GM19239 (cell line): ENCODE results near the gene RASD1.

ENCODE experiments used
- DNase-seq: peaks from one replicate; pipeline ENCODE4 v3.0.0; 2011; ENCODE audit warnings: low spot score; ENCODE audit not compliant: insufficient read length
- FAIRE-seq: peaks from 2 replicates; lab custom pipeline; 2011; peaks lifted over from hg19 to GRCh38; lab: Jason Lieb, UNC

The RASD1 gene

DNA sequence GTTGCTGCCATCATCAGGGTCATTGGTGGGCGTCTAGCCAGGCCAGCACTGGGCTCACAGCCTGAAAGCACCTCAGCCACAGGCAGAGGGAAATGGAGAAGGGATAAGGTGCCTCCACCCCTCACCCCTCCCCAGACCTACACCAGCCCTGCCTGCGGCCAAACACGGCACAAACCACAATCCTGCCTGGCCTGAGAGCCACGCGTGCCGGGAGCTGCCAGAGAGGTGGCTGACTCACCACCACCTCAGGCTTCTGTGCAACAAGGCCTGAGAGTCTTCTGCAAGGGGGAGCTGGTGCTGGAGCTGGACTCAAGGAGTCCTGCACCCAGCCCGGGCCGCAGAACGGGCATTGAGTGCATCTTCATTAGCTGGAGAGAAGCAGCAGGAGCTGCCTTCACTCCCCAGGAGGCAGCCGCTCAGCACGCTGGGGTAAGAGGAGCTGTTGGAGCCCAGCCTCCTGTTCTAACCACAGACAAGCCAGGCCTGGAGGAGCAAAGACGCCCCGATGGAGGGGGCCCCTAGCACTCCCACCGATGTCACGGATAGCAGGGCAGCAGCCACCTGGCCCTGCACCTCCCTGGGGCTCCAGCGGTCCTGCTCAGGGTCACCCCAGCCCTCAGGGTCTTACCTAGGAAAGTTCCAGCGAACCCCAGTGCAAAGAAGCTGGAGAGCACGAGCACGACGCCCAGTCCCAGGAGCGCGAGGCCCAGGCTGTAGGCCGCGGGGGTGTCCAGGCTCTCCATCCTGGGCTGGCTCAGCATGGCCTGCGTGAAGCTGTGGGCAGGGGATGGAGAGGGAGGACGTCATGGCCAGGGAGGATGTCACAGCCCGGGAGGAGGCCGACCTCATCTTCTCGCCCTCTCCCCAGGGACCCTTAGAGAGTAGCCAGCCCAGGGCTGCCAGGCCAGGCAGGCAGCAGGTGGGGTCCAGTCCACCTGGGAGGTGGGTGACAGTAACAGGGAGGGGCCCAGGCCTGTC is 16.0 kb upstream of the RASD1 start:
- DNase-seq (no peak), FAIRE-seq (no peak)

DNA sequence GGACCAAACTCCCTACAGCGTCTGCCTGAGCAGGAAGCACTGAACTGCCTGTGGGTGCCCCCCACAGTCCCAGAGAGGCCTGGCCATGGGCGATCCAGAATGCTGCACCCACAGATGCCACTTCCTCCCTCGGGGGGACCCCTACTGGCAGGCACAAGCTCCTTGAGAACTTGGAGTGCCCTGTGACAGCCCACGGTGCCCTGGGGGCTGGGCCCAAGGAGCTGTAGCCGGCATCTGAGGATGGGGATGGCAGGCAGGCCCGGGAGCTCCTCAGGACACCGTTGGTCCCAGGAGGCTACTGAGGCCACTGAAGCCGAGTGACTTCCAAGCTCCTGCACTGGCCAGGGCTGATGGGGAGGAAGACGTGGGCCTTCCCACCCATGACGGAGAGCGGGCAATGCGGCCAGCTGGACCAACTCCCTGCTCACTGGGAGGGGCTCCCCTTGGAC is 15.1 kb upstream of the RASD1 start:
- no peak for DNase-seq
- FAIRE-seq: no peak

DNA sequence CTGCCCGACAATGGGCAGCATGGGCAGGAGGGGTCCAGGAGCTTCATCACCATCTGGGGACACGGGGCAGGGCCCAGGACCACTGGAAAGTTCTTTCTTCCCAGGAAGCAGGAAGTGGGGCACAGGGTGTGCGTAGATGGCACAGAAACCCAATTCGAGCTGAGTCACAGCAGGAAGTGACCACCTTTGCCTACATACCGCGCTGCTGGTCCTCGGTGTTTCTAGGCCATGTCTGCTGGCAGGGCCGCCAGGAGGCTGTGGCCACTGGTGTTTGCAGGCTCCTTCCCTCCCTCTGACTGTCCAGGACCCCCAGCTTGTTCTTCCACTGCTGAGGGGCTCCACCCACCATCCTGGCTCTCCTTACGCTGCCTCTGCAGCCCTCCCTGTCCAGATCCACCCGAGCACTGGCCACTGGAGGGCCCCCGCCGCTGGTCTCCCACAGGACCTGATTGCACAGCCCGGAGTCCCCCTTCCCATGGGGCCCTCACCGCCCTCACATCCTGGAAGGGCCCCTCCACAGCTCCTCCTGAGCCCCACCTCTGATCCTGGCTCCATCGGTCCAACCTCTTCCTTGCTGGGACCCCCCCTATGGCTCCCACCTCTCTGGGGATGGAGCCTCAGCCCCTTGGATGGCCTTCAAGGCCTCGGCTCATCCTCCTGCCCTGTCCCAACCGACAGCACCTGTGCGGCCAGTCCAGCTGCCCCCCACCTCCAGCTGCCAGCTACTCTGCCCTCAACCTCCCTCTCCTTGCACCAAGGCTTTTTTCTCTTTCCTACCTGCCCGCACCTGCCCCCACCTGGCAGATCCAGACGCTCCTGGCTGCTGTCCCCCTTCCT is 14.5 kb upstream of the RASD1 start:
- FAIRE-seq (no peak), DNase-seq (no peak)

DNA sequence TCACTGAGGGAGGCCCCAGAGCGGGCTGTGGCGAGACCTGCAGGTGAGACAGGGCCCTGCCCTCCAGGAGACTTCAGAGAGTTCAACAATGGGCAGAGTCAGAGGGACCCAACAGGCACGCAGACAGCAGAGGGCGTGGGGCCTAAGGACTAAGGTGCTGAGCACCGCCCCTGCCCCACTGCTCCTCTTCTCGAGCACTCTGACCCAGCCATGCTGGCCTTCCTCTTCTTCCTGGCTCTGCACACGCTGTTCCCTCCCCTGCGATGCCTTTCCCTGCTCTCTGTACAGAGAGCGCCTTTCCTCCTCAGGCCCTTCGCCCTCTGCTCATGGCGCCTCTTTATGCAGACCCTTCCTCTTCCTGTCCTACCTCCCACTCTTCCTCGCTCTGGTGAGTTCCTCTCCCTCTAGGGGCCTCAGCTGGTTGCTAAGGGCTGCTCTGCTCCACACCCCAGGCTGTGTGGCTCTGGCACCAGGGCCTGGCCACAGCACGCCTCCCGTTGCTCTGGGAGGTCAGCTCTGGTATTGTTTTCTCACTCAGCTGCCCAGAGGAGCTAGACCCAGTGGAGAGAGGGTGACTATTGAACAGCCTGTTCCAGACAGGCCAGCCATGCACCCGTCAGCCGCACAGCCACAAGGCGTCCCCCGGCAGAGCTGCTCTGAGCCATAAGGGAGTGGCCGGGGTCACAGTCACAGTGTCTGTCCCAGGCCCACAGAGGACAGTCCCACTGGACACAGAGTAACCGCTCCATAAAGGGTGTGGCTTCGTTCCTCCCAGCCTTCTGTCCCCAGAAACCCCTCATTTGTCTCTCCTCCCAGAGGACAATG is 13.6 kb upstream of the RASD1 start:
- no peak for DNase-seq
- FAIRE-seq: no peak

DNA sequence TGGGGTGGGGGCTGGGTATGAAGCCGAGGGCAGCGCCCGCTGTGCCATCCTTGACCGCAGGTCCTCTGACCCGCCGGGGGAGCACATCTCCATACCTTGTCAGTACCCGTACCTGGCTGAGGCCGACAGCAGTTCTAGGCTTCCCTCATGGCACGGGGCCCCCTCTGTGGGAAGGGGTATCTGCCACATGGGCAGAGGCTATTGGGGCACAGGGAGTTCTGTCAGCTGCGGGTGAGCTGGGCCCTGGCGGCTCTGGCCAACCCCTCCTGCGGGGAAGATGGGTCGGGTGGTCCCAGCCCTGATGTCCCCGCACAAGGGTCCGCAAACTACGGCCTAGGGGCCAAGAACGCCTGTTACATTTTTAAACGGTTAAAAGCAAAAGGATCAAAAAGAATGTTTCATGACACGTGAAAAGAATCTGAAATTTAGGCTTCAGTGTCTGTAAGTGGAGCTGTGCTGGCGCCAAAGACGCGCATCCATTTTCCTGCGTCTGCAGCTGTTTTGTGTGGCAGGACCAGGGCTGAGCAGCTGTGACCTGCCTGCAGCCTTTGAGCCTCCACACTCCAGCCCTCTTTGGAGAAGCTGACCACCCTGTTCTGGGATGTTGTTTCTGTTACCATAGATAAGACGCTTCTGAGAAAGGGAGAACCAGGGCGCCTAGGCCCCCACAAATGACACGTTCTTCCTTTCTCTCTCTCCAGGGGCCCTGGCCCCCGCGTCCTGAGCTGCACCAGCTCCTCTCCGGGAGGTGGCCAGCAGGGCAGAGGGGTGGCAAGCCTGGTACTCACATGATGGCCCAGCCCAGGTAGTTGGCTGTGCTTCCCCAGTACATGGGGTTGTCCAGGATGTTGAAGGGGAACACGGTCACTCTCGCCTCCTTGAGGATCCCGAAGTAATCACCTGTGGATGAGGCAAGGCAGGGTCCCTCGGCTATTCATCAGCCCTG is 12.7 kb upstream of the RASD1 start:
- FAIRE-seq: no peak

DNA sequence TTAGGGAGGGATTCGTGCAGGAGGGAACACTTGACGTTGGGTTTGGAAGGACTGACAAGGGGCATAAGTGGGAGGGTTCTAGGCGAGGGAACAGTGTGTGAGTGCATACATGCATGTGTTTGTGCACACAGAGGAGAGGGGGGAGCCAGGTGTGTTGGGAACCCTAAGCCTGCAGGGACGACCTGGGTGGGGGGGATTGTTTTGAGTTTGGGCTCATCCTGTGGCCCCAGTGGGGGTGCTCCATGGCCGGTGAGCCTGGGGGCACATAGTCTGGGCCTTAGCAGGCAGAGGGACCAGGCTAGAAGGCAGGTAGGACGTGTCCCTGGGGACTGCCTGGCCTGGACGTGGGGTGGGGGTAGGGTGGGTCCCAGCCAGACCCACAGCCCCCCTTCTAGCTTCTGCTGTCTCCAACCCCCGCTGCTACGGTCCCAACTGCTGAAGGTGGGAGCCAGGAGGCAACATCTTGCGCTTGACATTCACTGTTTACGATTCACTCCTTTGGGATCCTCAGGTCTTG is 11.9 kb upstream of the RASD1 start:
- no peak for FAIRE-seq
- DNase-seq: no peak

More for the DNA sequence above, 12.7 kb upstream of the RASD1 start:
- DNase-seq: no peak

DNA sequence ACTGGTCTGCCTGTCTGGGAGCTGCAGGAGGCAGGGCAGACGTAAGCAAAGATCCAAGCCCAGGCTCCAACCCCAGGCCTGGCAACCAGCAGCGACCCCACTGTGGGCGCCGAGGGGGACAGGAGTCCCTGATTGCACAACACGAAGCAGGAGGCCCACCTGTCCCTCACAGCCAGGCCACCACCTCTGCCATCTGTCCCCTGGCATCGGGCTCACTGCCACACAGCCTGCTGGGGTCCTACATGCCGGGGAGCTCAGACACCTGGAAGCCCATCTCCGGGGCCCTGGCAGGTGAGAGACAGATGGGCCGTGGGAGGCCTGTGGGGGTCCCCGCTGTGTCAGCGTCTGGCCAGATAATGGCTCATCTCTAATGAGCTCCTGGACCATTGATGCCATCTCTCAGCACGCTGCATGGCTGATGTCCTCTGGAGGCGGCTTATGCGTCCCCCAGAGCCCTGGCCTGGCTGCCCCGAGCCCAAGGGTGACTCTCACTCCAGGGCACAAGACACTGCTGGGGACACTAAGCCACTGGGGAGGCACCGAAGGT is 11.3 kb upstream of the RASD1 start:
- FAIRE-seq: no peak
- DNase-seq: no peak

DNA sequence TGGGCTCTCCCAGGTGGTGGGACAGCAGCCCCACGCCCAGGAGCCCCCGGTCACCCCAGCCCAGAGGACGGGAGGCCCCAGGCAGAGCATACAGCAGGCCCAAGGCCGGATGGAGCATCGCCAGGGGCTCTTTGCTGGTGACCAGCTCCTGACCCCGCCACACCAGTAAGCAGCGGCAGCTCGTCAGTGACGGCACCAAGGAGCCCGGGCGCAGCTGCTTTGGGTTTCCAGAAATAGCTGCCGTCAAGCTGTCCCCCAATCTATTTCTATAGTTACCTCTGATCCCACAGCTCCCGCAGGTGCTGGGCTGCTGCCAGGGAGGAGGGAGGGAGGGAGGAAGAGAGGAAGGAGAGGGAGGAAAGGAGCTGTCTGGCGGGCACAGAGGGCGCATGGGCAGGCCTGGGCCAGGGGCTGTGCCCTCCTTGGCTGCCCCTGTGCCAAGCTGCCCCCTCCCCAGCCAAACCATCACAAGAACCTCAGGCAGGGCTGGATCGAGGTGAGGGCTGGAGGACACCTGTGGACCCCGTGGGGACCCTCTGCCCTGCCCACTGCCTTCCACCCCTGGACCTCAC is 10.8 kb upstream of the RASD1 start:
- DNase-seq (no peak), FAIRE-seq (no peak)

DNA sequence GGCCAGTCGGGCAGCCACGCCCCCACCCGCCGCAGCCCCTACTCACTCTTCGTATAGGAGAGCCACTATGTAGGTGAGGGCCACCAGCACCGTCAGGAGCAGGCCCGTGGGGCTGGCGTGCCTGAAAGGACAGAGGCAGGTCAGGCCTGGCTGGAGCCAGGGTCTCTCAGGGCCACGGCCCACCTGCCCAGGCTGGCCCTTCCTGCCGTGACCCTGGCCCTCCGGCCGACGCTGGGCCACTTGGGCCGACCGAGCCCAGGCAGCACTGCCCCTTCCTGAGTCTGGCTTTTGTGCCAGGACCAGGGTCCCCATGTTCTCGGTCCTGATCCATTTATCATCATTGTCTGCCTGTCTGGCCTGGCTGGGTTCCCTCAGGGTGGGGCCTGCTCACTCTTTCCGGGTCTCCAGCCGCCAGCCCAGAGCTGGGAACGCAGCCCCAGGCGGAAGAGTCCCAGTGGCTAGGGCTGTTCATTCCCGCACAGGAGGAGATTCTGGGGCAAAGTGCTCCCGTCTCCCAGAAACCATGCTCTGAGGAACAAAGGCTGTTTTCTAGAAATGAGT is 10.1 kb upstream of the RASD1 start:
- no peak for DNase-seq

DNA sequence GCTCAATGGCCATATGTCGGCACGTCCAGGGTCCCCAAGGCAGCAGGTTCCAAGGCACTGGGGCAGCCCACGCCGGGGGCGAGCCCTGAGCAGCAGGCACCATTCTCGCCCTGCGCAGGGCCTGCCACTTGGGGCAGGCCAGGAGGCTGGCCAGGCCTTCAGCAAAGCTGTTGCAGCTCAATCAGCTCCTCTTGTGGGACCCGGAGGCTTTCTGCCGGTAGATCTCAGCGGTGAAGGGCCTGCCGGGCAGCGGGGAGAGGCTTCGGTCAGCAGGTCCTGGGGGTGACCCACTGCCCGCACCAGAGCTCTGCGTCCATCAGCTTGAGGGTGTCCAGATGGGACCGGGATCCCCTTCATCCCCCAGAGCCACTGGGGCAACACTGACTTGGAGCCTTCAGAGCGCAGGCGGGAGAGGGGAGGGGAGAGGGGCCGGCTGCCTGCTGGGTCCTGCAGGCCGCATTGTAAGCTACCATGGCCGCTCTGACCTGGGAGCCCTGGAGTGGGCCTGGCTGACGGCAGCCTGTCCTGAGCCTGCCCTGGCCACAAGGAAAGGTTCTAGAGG is 9.5 kb upstream of the RASD1 start:
- DNase-seq: no peak
- FAIRE-seq: no peak

More for the DNA sequence above, 10.1 kb upstream of the RASD1 start:
- FAIRE-seq: no peak

DNA sequence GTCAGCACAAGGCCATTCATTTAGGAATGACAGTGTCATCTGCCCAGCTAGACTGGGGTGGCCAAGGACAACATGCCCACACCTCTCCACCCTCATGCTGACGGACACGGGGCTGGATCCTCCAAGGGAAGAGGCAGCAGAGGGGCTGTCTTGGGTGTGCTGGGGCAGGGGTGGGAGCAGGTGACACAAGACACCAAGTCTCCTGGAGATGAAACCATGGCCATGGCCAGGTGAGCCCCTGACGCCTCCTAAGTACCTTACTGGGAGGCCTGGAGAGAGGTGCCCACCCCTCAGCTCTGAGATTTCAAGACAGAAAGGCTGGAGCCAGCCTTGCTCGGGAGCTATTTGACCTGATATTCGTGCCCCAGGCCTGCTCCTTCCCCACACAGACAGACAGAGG is 9.0 kb upstream of the RASD1 start:
- FAIRE-seq (no peak), DNase-seq (no peak)

DNA sequence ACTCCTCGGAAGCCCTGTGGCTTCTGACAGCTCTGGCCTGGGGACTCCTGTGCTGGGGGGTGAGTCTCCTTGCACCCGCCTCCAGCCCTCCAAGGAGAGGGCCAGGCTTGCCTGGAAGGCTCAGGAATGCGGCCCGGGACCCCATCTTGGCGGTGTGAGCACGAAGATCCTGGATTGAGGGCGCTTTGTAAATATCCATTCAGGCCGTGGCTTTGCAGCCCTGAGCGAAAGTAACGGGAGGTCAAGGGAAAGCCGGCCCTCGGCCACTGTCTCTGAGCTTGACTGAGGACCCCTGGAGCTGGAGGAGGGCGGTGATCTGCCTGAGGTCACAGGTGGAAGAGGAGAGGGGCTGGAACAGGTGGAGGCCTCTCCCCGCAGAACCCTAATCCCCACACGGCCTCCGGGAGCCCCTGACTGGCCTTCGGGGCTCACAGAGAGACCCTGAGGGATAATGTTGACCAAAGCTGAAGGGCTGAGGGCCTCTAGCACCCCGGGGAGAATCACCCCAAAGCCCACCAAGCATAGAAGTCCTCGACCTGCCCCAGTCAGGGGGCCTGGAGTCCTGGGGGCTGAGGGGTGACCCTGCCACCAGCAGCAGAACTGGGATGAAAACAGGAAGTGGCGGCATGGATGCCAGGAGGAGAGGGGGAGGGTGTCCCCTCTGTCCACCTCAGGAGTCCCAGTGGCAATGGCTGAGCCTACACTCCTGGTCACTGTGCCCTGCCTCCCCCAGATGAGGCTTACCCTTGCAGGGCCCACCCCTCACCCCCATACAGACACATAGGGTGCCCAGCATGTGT is 8.3 kb upstream of the RASD1 start:
- DNase-seq: no peak
- FAIRE-seq: no peak

DNA sequence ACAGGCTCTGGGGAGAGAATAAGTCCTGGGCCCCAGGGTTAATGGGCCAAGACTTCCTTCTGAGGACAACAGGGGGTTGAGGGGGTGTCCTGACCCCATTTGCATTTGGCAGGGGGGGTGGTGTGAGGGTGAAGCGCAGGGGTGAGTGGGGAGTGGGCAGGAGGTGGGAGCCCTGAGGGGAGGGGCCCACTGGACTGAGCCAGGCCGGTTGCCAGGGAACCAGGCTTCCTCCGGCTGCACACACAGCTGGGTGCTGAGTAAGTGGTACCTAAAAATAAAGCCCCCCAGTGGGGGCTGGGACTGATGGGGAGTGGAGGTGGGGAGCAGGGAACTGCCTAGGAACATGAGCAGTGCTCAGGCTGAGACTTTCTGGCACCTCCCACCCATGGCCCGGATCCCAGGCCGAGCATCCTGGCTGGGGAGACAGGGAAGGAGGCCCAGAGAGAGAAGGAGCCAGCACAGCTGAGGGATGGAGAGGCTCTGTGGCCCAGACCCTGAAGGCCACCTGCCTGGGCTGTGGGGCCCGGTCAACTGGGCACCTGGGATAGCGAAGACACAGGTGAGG is 7.5 kb upstream of the RASD1 start:
- DNase-seq: no peak
- no peak for FAIRE-seq

DNA sequence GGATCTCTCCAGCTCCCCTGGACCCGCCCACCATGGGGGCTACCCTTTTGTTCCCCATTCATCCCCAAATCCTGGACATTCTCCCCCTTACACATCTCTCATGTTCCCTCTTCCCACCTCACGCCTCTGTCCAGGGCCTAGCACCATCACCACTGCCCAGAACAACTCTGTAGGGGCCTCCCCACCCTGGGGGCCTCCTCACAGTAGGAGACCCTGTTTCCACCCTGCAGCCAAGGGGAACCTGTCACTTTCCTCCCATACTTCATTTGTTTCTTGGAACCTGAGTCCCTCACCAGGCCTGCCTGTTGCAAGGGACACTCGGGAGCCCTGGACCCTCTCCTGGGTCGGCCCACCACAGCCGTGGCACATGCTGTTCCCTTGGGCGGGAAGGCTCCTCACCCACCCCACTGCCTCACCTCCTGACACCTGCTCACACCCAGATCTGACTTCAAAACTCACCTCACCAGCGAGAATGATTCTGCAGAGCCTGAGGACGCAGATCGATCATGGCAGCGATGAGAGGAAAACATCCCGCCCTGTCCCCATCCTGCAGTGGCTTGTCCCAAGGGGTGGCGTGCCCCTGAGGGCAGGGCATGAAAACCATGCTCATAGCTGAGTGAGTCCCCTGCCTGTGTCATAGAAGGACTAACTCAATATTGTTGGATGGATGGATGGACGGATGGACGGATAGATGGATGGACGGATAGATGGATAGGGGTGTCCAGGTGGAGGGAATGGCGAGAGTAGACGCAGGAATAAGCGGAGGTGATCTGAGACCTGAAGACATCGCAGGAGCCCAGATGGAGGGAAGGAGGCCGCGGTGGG is 6.8 kb upstream of the RASD1 start:
- FAIRE-seq (no peak), DNase-seq (no peak)

DNA sequence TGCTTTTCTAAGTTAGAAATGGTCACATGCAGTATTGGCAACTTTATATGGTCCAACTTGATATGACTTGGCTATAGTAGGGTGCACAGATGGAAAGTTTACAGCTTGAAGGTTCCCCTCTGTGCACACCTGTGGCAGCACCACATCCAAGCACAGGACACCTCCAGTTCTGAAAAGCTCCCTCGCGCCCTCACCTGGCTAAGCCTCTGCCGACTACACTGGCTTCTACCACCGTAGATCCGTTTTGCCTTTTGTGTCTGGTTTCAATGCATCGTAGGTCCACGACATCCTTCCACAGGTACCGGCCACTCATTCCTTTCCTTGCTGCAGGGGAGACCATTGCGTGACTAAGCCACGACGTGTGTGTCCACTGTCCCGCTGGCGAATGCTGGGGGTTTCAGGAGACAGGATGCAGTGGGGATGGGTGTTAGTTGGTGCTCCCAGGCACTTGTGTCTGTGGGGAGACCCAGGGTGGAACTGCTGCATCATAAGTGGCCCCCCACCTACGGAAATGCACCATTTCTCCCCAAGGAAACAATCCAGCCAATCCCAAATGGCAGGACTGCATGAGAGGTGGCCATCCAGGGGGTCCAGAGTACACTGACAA is 4.9 kb upstream of the RASD1 start:
- DNase-seq: no peak
- FAIRE-seq: no peak
